Neutrophil (primary cell): Measurements from ENCODE around the gene SV2B.

Experiments used
- H3K27ac ChIP-seq: fragments of 200-600 bp; sonication (generic); 2 replicates; pipeline ENCODE4 v1.5.1; 2016; ENCODE audit warnings: mild to moderate bottlenecking, moderate library complexity
- H3K27me3 ChIP-seq: fragments of 200-600 bp; sonication (generic); 2 replicates; pipeline ENCODE4 v1.6.0; 2016; ENCODE audit warnings: mild to moderate bottlenecking
- H3K36me3 ChIP-seq: fragments of 200-600 bp; sonication (generic); 2 replicates; pipeline ENCODE4 v1.5.1; 2017
- H3K4me1 ChIP-seq, 2 experiments: fragments of 200-600 bp in 1 of 2; sonication (generic) in 1 of 2; 1 replicate in 1 of 2; 2 replicates in 1 of 2; pipeline versions ENCODE4 v1.5.1 to v1.6.1; 2013 to 2016; ENCODE audit warnings: low read depth in 1 of 2, low read length in 1 of 2, mild to moderate bottlenecking in 1 of 2, moderate library complexity in 1 of 2; ENCODE audit not compliant: control insufficient read depth in 1 of 2, insufficient read depth in 1 of 2
- H3K4me3 ChIP-seq, 2 experiments: fragments of 200-600 bp in 1 of 2; sonication (generic) in 1 of 2; 1 replicate in 1 of 2; 2 replicates in 1 of 2; pipeline ENCODE4 v1.5.1; 2013 to 2016; ENCODE audit warnings: low read depth in 1 of 2, low read length in 1 of 2, mild to moderate bottlenecking in 1 of 2, moderate library complexity in 1 of 2
- H3K9me3 ChIP-seq: fragments of 200-600 bp; sonication (generic); 2 replicates; pipeline ENCODE4 v1.5.1; 2016
- CTCF ChIP-seq: fragments of 200-600 bp; sonication (generic); IDR thresholded peaks from 2 replicates; pipeline ENCODE4 v1.5.1; 2016; ENCODE audit warnings: antibody characterized with exemption

Gene SV2B

GRCh38 chr15:91238644-91239425 is 138.8 kb downstream of the SV2B start:
- no peaks in the 10 kb centered on the region for H3K9me3 ChIP-seq
- peaks cover 6 to 7% of the 10 kb centered on the region in 2 experiments for H3K4me1 ChIP-seq
- no peak overlapping the region for H3K27ac ChIP-seq
- H3K36me3 ChIP-seq: no peaks in the 10 kb centered on the region
- H3K4me3 ChIP-seq: no peak overlapping the region
- no peak for TF ChIP-seq CTCF
- peaks cover 83% of the 10 kb centered on the region for H3K27me3 ChIP-seq

- H3K27ac ChIP-seq: no peak overlapping the region
- H3K4me1 ChIP-seq: peaks cover 8 to 10% of the 10 kb centered on the region in 2 experiments
- peaks cover 38% of the 10 kb centered on the region for H3K27me3 ChIP-seq
- no peak for TF ChIP-seq CTCF
- no peaks in the 10 kb centered on the region for H3K9me3 ChIP-seq
- H3K36me3 ChIP-seq: no peaks in the 10 kb centered on the region
- H3K4me3 ChIP-seq: no peak overlapping the region
Observed at GRCh38 chr15:91243826-91244225, 143.8 kb downstream of the SV2B start.

GRCh38 chr15:91244919-91245318 is 144.9 kb downstream of the SV2B start:
- Histone ChIP-seq H3K27me3 (peaks cover 27% of the 10 kb centered on the region), H3K36me3 (no peaks in the 10 kb centered on the region), H3K4me3 (no peak overlapping the region), H3K4me1 (peaks cover 10 to 18% of the 10 kb centered on the region in 2 experiments), H3K9me3 (no peaks in the 10 kb centered on the region), H3K27ac (no peak overlapping the region)
- TF ChIP-seq CTCF: no peak

- TF ChIP-seq CTCF: no peak
- no peak overlapping the region for H3K27ac ChIP-seq
- no peaks in the 10 kb centered on the region for H3K36me3 ChIP-seq
- no peaks in the 10 kb centered on the region for H3K9me3 ChIP-seq
- H3K27me3 ChIP-seq: peaks cover 6% of the 10 kb centered on the region
- H3K4me1 ChIP-seq: peaks cover 21 to 29% of the 10 kb centered on the region in 2 experiments
- H3K4me3 ChIP-seq: no peak overlapping the region
Observed at GRCh38 chr15:91246998-91247397, 146.9 kb downstream of the SV2B start.

- TF ChIP-seq CTCF: no peak
- Histone ChIP-seq H3K4me1 (peaks cover 31 to 36% of the 10 kb centered on the region in 2 experiments), H3K9me3 (no peaks in the 10 kb centered on the region), H3K36me3 (no peaks in the 10 kb centered on the region), H3K4me3 (no peak overlapping the region), H3K27ac (no peak overlapping the region), H3K27me3 (no peaks in the 10 kb centered on the region)
Observed at GRCh38 chr15:91249591-91249990, 149.5 kb downstream of the SV2B start.
